GM21825 (cell line): ENCODE results near the gene TFPI.
"Not testable (repeated sequence)": the region's sequence is repeated elsewhere in the genome, so short reads cannot be mapped to it uniquely, and the experiment has no call there.

ENCODE experiments used
- ATAC-seq: cut with Tn5 transposase; IDR thresholded peaks from one replicate; pipeline ENCODE4 v1.9.1; 2021; ENCODE audit warnings: mild to moderate bottlenecking, moderate library complexity; ENCODE audit not compliant: unreplicated experiment

TFPI gene

DNA sequence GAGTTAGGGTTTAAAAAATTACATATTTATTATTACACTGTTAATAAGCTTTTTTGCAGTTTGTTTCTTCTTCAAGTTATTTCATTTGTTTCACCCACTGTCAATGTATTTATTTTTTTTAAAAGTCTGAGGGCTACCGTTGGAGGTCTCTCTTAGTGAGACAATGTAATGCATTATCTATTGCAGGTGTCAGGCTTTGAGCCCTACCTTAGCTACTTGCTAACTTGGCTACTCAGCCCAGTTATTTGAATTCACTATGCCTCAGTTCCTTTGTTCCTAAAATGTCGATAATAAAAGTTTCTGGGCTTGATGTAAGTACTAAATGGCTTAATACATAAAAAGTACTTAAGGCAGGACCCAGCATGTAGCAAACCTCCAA lies 458 bp upstream of the TFPI start:
- no peak for ATAC-seq

DNA sequence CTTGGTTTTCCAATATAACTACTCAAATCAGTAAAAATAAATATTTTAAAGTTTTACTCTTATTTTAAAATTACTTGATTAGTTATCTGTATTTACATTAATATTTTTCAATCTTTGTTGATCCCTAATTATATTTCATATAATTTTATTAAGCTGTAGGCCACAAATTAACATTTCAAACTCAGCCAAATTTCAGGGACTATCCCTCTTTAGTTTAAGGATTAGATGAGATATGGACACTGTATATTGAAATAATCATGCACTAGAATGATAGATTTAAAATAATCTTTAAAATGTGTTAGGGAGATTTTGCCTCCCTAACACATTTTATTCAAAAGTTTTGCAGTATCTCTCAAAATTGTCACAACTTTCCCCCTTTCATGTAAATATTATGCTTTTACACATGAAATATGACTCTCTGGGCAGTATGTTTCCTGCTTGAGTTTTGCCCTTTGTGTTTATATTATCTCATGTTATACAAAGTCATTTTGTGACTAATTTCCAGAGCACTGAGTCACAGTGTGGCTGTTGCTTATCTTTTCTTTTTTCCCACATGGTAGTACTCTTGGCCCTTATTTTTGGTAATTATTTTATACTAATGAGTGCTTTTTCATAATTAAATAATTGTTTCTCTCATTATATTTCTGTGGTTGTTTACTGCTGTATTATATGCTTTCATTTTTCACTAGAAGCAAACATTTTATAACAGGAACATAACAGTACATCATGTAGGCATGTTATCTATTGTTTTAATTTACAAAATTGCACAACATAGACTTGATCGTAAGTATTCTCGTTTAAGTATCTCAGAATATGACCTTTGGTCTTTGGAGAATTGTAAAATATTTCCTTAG lies 1.2 kb downstream of the TFPI start:
- ATAC-seq = no peak

DNA sequence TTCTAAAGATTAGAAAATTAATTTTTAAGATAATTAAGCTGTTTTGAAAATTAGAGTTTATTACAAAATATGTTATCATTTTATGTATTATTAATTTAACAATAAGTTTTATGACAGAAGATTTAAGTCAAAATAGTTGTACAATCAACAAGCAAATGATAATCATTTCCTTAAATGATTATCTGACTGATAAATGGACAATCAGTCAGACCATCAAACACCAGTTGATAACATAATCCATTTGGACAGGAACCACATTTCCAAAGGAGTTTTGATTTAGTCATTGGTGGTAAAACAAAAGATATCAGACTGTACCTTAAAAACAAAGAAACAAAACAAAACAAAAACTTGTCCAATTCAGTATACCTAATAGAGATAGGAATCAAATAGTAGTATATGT lies 1.9 kb downstream of the TFPI start:
- ATAC-seq = no peak

DNA sequence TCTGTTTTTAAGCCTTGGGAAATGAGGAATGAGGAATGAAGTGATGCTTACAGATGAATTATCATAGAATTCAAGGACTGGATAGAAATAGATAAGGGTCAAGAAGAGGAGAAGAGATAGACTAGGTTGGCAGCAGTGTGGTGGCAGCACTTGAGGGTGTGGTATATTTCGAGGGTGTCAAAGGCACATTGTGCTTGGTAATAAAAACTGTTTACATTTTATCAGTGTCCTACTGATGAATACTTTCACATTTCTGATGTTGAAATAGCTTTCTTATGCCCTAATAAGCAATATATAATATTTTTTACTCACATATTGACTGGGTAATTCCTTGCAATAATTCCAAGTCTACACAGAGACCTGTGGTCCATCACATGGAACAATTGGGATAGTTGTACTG lies 3.4 kb downstream of the TFPI start:
- ATAC-seq = no peak

DNA sequence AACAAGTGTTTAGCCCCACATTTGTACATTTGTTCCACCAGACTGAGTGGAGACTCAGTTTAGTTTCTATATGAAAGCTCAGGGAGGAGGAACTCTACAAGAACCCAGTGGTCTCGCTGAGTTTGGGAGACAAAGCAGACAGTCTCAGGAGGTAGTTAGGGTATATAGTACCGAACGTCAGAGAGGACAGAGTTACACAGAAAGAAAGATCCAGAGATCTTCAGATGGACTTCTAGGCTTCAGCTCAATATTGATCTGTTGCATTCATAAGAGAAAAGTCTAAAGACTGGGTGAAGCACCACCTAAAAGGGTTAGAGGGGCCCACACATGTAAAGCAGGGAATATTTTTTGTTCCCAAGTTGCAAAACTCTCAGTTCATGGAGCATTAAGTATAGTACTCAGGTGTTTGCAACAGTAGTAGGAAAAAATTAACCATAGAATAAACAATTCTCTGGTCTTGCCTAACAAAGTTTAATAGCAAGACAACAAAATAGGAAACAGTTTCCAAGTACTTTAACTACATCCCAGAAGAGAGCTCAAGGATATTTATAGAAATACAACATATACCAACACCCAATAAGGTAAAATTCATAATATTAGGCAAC lies 4.2 kb downstream of the TFPI start:
- no peak for ATAC-seq

DNA sequence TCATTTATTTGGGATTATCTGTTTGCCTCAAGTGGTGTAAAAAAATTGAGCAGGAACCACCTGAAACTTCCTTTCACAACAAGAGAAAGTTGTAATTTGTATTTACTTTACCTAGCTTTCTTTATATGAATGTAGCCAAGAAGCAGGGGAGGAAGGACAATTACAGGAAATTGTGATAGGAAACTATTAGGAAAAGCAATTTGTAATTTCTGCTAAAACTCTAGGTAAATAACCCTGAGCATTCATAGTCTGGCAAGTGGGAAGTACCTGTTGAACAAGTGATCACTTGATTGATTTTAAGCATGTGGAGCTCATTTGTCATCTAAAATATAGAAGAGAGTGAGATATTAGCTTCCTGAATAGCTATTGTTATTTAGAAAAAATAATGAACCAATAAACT lies 5.0 kb downstream of the TFPI start:
- no peak for ATAC-seq

DNA sequence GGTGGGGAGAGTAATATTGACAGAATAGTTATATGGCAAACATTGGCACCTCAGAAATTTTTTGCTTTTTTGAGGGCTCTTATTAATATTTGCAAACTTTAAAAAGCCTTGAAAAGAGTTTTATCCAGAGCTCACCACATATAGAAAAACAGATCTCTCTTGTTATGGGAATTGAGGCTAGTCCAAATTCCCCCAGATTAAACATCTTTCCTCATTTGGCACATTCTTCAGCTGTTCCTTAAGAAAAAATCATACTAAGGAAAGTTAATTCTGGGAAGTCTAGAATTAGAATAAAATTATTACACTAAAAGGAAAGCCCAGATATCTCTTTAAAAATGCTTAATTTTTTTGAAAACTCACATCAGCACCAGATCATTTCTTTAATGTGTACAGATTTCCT lies 5.6 kb downstream of the TFPI start:
- ATAC-seq = no peak

DNA sequence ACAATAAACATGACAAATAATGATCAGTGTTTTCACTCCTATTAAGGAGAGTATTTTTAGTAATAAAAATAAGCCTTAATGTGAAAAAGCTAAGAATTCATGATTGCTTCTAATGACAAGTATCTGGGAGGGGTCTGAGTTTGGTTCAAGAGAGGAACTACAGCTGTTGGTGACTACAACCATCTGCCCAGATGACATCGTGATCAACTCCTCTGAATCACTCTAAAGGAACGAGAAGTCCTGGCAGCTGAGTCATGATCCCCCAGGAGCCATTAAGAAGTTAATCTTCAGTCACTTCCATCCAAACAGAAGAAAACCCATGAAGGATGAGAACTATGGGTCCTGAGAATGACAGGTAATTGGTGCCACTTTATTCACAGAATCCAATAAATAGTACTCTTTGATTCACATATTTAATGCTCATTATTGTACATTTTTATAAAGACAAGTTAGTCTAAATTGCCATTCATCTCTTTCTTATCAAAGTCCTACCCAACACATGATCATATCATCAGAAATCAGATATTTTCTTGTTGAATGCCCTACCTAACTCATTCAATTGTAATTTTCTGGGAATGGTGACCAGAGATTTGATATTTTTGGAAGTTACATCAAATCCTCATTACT lies 6.8 kb downstream of the TFPI start:
- ATAC-seq = no peak

DNA sequence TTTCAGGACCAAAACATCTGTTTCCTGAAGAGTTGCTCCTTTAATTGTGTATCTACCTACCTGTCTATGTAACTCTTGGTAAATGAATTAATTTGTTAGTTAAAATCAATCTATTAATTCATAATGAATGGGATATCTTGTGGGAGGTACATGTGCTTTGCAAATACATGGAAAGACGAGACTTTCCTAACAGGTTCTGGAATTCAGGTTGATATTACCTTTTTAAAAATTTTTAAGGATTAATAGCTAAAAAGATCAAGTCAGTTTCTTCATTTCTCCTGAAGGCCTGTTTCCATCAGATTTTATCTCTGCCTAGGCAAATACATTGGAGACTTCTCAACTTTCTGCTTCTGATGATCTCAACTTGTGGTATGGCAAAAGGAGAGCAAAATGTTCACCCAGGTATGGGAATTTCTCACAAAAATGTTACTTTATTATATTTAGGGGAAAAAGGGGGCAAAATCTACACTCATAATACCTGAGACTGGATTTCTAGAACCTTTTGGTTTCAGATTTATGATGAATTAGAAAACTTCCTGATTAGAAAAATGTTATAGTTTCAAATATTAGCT lies 7.4 kb downstream of the TFPI start:
- no peak for ATAC-seq

DNA sequence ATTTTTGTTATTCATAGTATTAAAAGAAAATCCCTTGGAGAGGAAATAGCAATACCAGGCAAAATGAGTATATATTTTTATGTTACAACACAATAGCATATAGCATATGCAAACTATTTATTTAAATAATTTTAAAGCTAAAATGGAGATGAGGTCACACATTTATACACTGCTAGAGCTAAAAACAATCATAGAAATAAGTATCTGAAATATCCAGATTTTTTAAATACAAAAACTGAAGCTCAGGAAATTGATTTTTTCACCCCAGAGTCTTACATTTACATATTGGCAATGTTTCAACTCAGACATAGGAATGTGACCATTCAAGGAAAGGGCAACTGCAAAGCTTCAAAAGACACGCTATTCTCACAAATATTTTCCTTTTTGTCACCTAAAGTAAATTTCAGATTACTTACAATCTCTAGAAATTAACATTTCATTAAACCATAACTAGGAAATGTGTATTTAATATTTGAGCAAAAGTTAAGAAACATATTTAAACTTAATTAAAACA lies 8.9 kb downstream of the TFPI start:
- no peak for ATAC-seq

DNA sequence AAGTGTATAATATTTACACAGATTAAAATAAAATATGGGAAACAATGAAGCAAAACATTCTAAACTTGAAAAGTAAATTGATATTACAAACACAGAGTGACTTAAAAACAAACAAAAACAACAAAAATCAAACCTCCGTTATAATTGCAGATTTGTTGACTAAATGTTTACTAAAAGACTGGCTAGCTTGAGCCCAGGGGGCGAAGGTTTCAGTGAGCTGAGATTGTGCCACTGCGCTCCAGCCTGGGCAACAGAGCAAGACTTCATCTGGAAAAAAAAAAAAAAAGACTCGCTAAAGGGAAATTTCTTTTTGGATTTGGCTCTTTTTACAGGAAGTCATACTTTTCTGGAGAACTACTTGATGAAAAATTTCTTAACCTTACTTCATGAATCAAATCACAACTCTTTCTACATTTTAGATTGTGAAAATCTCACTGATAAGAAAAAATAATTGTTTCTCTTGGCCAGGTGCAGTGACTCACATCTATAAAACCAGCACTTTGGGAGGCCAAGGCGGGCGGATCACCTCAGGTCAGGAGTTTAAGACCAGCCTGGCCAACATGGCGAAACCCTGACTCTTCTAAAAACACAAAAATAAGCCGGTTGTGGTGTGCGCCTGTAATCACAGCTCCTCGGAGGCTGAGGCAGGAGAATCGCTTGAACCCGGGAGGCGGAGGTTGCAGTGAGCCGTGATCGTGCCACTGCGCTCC lies 9.7 kb downstream of the TFPI start:
- ATAC-seq = no peak

DNA sequence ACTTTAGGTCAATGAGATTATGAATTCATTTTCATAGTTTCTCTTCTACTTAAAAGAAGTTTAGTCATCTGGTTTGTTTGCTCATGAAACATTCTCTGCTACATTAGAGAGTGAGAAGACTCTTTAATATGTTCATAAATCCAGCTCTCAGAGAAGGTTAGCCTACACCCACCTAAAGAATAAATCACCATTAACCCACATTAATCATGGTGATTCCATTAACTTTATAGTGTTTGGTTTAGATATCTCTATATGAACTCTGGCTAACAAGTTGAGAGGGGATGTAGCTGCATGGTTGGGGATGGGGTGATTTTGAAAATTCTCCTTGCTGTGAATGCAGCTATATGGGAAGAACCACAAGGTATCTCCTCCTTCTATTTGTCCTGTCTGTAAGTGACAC lies 10.7 kb downstream of the TFPI start:
- ATAC-seq = no peak

DNA sequence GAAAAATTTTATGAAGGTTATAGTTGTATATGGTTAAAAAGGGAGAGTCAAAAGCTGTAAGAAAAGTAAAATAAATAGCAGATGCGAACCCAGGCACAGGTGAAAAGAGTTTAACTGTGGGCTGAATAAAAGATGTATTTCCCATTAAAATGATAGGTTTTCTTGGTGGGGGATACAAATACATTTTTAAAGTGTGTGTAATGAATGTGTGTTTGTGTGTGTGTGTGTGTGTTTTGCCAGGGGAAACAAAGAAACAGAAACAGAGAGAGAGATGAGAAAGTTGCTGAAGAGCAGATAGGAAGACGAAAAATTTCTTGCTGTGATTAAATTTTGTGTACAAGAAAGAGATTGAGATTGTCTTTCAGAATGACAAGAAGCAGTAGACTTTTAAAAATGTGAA lies 12.1 kb downstream of the TFPI start:
- ATAC-seq = no peak

DNA sequence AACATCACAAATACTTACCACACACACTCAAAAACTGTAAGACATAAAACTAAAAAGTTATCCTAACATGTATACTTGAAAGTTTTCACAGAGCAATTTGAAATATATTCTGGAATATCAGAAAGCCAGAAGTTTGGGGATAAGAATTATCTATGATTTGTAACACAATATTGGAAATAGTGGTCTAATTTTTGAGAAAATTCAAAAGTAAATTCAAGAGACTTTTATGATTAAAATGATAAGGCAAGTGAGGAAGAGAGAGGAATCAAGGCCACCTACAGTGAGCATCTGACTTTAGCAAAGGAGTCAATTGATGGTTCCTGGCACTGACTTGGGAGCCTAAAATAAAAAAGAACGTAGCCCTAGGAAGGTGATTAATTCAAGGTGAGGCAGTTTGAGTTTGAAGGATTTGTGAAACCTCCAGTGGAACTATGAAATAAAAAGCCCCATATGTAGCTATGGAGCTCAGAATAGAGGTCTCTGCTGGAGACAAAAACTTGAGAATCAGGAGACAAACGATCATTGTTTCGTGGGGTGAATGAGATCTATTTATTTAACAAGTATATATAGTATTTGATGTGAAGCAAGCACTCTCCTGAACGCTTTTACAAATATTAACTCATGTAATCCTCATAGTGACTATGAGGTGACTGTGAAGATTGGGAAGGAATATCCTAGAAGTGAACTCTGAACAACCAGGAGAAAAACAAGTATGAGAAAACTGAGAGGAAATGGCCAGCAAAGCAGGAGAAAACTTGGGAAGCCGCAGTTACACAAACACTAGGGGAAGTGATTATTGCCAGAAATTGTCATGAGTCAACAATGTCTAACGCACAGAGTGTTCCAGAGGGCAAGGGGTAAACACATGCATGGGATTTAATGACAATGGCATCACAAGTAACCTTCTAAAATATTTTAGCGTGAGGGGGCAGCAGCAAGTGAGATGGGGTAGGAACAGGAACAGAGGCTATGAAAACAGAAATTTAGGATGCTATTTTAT lies 12.8 kb downstream of the TFPI start:
- no peak for ATAC-seq

DNA sequence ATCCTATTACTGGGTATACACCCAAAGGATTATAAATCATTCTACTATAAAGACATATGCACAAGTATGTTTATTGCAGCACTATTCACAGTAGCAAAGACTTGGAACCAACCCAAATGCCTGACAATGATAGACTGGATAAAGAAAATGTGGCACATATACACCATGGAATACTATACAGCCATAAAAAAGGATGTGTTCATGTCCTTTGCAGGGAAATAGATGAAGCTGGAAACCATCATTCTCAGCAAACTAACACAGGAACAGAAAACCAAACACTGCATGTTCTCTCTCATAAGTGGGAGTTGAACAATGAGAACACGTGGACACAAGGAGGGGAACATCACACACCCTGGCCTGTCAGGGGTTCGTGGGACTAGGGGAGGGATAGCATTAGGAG lies 16.0 kb downstream of the TFPI start:
- ATAC-seq = not testable (repeated sequence)

DNA sequence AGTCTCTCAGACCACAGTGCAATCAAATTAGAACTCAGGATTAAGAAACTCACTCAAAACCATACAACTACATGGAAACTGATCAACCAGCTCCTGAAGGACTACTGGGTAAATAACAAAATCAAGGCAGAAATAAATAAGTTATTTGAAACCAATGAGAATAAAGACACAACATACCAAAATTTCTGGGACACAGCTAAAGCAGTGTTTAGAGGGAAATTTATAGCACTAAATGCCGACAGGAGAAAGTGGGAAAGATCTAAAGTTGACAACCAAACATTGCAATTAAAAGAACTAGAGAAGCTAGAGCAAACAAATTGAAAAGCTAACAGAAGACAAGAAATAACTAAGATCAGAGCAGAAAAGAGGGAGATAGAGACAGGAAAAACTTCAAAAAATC lies 18.9 kb downstream of the TFPI start:
- not testable (repeated sequence) for ATAC-seq

DNA sequence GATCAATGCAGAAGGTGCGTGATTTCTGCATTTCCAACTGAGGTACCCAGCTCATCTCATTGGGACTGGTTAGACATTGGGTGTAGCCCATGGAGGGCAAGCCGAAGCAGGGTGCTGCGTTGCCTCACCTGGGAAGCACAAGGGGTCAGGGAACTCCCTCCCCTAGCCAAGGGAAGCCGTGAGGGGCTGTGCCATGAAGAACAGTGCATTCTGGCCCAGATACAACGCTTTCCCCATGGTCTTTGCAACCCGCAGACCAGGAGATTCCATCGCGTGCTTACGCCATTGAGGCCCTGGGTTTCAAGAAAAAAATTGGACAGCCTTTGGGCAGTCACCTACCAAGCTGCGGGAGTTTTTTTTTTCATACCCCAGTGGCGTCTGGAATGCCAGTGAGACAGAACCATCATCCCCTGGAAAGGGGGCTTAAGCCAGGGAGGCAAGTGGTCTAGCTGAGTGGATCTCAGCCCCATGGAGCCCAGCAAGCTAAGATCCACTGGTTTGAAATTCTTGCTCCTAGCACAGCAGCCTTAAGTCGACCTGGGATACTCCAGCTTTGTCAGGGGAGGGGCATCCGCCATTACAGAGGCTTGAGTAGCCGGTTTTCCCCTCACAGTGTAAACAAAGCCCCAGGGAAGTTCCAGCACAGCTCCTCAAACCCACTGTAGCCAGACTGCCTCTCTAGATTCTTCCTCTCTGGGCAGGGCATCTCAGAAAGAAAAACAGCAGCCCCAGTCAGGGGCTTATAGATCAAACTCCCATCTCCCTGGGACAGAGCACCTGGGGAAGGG lies 21.7 kb downstream of the TFPI start:
- no peak for ATAC-seq

DNA sequence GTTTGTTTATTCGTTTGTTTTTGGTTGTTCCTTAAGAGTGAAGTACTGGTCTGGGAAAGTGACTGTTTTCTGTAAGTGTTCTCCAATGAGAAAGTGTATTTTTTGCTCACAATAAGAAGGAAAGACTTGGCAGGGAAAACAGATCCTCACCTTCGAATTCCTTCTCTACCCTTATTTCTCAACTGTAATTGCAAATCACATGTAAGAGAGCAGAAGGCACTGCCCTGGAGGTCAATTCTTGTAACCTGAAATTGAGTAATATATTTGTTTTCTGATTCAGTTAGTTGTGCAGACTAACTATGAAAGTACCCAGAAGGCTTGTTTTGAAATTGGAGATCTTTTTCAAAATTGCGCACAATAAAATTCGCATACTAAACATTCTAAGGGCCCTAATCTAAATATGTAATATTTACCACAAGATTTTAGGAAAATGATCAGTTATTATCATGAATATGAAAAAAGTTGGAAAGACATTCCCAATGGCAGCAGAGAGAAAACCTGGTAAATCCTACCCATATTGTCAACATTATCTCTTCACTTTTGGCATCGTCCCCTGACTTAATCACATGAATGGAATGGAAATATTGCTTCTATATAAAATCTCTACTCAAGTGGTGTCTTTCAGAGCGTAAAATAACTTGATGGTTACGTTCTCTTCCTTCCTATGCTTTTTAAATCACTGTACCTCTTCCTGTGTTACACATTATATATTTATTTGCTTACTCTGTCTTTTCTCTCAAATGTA lies 24.1 kb downstream of the TFPI start:
- no peak for ATAC-seq
